HG03280 (cell line): ENCODE data around the gene ATXN7L1.

Experiments used
- ATAC-seq: cut with Tn5 transposase; IDR thresholded peaks from one replicate; pipeline ENCODE4 v1.9.1; 2021; ENCODE audit warnings: mild to moderate bottlenecking, moderate library complexity; ENCODE audit not compliant: unreplicated experiment

The ATXN7L1 gene

GRCh38 chr7:105752671-105753275 lies 123.6 kb downstream of the ATXN7L1 start:
- no peak for ATAC-seq

GRCh38 chr7:105751054-105751453 lies 125.3 kb downstream of the ATXN7L1 start:
- no peak for ATAC-seq

- ATAC-seq, result no peak
Observed at GRCh38 chr7:105748701-105749100, 127.7 kb downstream of the ATXN7L1 start.

- ATAC-seq, result no peak
Observed at GRCh38 chr7:105745681-105746330, 130.6 kb downstream of the ATXN7L1 start.

- no peak for ATAC-seq
Observed at GRCh38 chr7:105744258-105744657, 132.1 kb downstream of the ATXN7L1 start.

- ATAC-seq, result no peak
Observed at GRCh38 chr7:105743351-105744090, 132.9 kb downstream of the ATXN7L1 start.

- no peak for ATAC-seq
Observed at GRCh38 chr7:105742787-105743186, 133.6 kb downstream of the ATXN7L1 start.

- ATAC-seq, result no peak
Observed at GRCh38 chr7:105741982-105742381, 134.4 kb downstream of the ATXN7L1 start.

- ATAC-seq, result no peak
Observed at GRCh38 chr7:105738133-105738532, 138.3 kb downstream of the ATXN7L1 start.

- no peak for ATAC-seq
Observed at GRCh38 chr7:105734233-105734632, 142.2 kb downstream of the ATXN7L1 start.

- ATAC-seq, result no peak
Observed at GRCh38 chr7:105731042-105731441, 145.4 kb downstream of the ATXN7L1 start.

GRCh38 chr7:105728028-105728427 lies 148.4 kb downstream of the ATXN7L1 start:
- no peak for ATAC-seq

GRCh38 chr7:105724688-105725087 lies 151.7 kb downstream of the ATXN7L1 start:
- no peak for ATAC-seq

- no peak for ATAC-seq
Observed at GRCh38 chr7:105723572-105723971, 152.8 kb downstream of the ATXN7L1 start.

GRCh38 chr7:105721571-105722104 lies 154.8 kb downstream of the ATXN7L1 start:
- no peak for ATAC-seq

- no peak for ATAC-seq
Observed at GRCh38 chr7:105719919-105720318, 156.5 kb downstream of the ATXN7L1 start.

GRCh38 chr7:105719395-105719794 lies 157.0 kb downstream of the ATXN7L1 start:
- ATAC-seq, result no peak

GRCh38 chr7:105718511-105718925 lies 157.9 kb downstream of the ATXN7L1 start:
- no peak for ATAC-seq

GRCh38 chr7:105715528-105715927 lies 160.9 kb downstream of the ATXN7L1 start:
- no peak for ATAC-seq

GRCh38 chr7:105713488-105714465 lies 162.6 kb downstream of the ATXN7L1 start:
- ATAC-seq, result no peak

- ATAC-seq, result no peak
Observed at GRCh38 chr7:105712877-105713276, 163.5 kb downstream of the ATXN7L1 start.
